K562 (cell line): ENCODE data around the gene BCORL1.

Experiments
- ARID3A ChIP-seq: IDR thresholded peaks from 2 replicates; pipeline ENCODE4 v1.6.1; 2012; ENCODE audit warnings: low read depth, low read length, improper control_type of control experiment, borderline replicate concordance
- CBX1 ChIP-seq: sonication (generic); IDR thresholded peaks from 2 replicates; pipeline ENCODE4 v1.6.1; 2016; ENCODE audit warnings: antibody characterized with exemption, low read depth, mild to moderate bottlenecking
- CREB3 ChIP-seq: fragments of 450-650 bp; conservative IDR thresholded peaks from 2 replicates; pipeline ENCODE4 v1.6.1; 2016; ENCODE audit warnings: missing genetic modification characterization, low read depth, mild to moderate bottlenecking, missing compliant biosample characterization, moderate library complexity
- CTCF ChIP-seq, 3 experiments: IDR thresholded peaks in 2 of 3; conservative IDR thresholded peaks in 1 of 3; 2 replicates each; pipeline ENCODE4 v1.5.1; 2011 to 2012; ENCODE audit warnings: low read length in 3 of 3, mild to moderate bottlenecking in 3 of 3, control low read depth in 2 of 3, improper control_type of control experiment in 1 of 3, inconsistent platforms in 1 of 3, low read depth in 1 of 3, mixed read lengths in 1 of 3, moderate library complexity in 1 of 3; ENCODE audit not compliant: insufficient read depth in 2 of 3
- EP300 ChIP-seq: IDR thresholded peaks from 2 replicates; pipeline ENCODE4 v1.6.1; 2012; ENCODE audit warnings: low read length, improper control_type of control experiment
- EZH2 ChIP-seq: IDR thresholded peaks from 2 replicates; pipeline ENCODE4 v1.6.1; 2012; ENCODE audit warnings: low read depth, mild to moderate bottlenecking, inconsistent platforms, low read length, borderline replicate concordance
- FIP1L1 ChIP-seq: fragments of 200-400 bp; formaldehyde crosslinking; IDR thresholded peaks from 2 replicates; pipeline ENCODE4 v1.6.1; 2018; ENCODE audit warnings: mild to moderate bottlenecking, low read depth, low read length; ENCODE audit not compliant: poor library complexity, severe bottlenecking
- FOXM1 ChIP-seq, 2 experiments: fragments of 450-650 bp in 1 of 2; sonication (generic) in 1 of 2; formaldehyde crosslinking in 1 of 2; IDR thresholded peaks; 2 replicates each; pipeline versions ENCODE4 v1.6.1 to v1.9.0; 2017 to 2022; ENCODE audit warnings: low read depth in 2 of 2, mild to moderate bottlenecking in 2 of 2, missing genetic modification reagents in 1 of 2, moderate library complexity in 1 of 2
- MEF2D ChIP-seq: conservative IDR thresholded peaks from 2 replicates; pipeline ENCODE4 v1.6.1; 2016; ENCODE audit warnings: low read depth, missing genetic modification characterization, missing compliant biosample characterization
- SRF ChIP-seq, 2 experiments: fragments of 250-450, 450-650 bp in 1 of 2; sonication (Bioruptor Pico) in 1 of 2; sonication (generic) in 1 of 2; formaldehyde crosslinking; IDR thresholded peaks; 2 replicates each; pipeline versions ENCODE4 v1.5.0 to v1.5.1; 2020 to 2022; ENCODE audit warnings: mild to moderate bottlenecking in 1 of 2, missing genetic modification reagents in 1 of 2
- TF ChIP-seq, protein P1 (sequence below): sonication (generic); formaldehyde crosslinking; IDR thresholded peaks from 2 replicates; pipeline ENCODE4 v1.8.1; 2023; ENCODE audit warnings: mild to moderate bottlenecking, missing genetic modification reagents
- TF ChIP-seq, protein P2 (sequence below): fragments of 150-350 bp; conservative IDR thresholded peaks from 2 replicates; pipeline ENCODE4 v1.6.1; 2014; ENCODE audit warnings: low read length

DNA sequence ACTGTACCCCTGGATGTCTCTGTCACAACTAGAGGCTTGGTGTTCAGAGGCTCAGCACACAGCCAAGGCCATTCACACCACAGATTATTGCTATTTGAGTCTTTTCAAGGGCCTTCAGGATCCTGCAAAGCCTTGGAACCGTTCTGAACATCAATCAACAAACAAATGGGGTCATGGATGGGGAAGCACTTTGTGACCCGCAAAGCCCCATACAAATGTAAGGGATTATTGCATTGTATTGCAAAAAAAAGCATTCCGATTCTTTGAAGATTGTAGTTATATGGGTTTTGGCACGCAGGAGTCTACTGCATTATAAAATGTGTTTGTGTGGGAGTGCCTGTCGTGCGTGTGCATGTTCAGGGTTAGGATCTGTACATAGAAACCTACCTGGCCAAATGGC lies 17.3 kb upstream of the BCORL1 start:
- TF ChIP-seq MEF2D (tag) (no peak), EZH2 (no peak), CREB3 (no peak), FOXM1 (IDR thresholded peaks at IDR 0.05; ENCODE audit: low read depth) (no peak), FOXM1 (CRISPR knock-in tag; IDR thresholded peaks at IDR 0.05; ENCODE audit: low read depth) (no peak), CBX1 (no peak), SRF (CRISPR knock-in tag; IDR thresholded peaks at IDR 0.05) (no peak), ARID3A (no peak), FIP1L1 (no peak), CTCF (IDR thresholded peaks at IDR 0.05 in 2 of 3, conservative IDR thresholded peaks at IDR 0.05 in 1 of 3; ENCODE audit: insufficient read depth in 2 of 3, low read depth in 1 of 3, low read length in 3 of 3) (no peak), EP300 (no peak)
- TF ChIP-seq, protein P1, sequence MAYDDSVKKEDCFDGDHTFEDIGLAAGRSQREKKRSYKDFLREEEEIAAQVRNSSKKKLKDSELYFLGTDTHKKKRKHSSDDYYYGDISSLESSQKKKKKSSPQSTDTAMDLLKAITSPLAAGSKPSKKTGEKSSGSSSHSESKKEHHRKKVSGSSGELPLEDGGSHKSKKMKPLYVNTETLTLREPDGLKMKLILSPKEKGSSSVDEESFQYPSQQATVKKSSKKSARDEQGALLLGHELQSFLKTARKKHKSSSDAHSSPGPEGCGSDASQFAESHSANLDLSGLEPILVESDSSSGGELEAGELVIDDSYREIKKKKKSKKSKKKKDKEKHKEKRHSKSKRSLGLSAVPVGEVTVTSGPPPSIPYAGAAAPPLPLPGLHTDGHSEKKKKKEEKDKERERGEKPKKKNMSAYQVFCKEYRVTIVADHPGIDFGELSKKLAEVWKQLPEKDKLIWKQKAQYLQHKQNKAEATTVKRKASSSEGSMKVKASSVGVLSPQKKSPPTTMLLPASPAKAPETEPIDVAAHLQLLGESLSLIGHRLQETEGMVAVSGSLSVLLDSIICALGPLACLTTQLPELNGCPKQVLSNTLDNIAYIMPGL, result no peak
- TF ChIP-seq, protein P2, sequence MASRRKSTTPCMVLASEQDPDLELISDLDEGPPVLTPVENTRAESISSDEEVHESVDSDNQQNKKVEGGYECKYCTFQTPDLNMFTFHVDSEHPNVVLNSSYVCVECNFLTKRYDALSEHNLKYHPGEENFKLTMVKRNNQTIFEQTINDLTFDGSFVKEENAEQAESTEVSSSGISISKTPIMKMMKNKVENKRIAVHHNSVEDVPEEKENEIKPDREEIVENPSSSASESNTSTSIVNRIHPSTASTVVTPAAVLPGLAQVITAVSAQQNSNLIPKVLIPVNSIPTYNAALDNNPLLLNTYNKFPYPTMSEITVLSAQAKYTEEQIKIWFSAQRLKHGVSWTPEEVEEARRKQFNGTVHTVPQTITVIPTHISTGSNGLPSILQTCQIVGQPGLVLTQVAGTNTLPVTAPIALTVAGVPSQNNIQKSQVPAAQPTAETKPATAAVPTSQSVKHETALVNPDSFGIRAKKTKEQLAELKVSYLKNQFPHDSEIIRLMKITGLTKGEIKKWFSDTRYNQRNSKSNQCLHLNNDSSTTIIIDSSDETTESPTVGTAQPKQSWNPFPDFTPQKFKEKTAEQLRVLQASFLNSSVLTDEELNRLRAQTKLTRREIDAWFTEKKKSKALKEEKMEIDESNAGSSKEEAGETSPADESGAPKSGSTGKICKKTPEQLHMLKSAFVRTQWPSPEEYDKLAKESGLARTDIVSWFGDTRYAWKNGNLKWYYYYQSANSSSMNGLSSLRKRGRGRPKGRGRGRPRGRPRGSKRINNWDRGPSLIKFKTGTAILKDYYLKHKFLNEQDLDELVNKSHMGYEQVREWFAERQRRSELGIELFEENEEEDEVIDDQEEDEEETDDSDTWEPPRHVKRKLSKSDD, result no peak
